Stimulated activated naive CD4-positive, alpha-beta T cell treated with Interleukin-2 at 50 U/mL for 16 hours (primary cell): ENCODE data around the gene SSUH2.

Source experiments
- DNase-seq: peaks from one replicate; lab custom pipeline; 2025; lab: John Stamatoyannopoulos, UW

The SSUH2 gene

DNA sequence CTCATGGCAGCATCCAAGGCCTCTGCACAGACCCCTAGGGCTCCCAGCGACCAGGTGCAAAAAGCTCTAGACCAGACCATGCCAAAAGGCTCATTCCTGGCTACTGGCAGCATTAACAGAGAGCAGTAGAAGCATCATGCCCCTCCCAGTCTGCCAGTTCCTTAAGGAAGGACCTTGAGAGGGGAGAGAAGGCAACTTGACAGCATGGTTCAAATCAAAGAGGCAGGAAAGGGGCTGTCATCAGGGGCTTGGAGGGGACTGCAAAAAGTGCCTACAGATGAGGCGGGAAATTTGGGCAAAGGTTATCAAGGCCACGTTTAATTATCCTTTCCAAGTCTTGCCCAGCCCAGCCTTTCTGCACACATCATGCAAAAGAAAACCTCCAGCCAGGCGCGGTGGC, 64.7 kb downstream of the SSUH2 start:
- DNase-seq = no peak

DNA sequence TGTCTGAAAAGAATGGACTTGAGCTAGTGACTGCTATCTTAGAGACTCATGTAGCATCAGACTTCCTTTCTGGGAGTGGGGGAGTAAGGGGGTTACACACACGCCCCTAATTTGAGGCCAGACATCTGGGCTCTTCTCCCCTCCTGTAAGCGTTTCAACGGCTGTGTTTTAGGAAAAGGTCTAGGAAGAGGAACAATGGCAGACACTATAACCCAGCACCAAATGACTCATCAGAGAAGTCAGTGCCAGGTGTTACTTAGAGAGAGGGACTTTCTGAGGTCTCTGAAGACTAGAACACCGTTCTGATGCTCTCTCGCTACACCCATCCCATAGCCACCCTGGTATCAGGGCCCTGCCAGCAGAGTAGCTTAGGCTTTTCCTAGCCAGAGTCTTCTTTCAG, 65.5 kb downstream of the SSUH2 start:
- DNase-seq = no peak

DNA sequence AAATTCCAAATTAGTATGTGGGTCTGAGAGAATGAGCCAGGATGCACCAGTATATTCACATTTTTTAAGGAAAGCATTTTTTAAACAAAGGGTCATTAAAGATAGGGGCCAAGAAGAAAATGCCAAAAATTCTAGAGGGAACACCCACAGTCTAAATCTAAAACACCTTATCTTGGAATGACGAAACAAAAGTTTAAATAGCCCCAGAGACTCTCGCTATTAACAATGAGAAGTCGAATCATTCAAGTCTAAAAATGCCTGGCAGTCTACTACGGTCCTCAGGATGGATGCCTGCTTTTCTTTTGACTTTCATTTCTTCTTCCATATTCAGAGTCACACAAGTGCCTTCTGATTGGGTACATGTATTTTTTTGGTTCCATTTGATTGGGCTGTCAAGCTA, 66.3 kb downstream of the SSUH2 start:
- no peak for DNase-seq

DNA sequence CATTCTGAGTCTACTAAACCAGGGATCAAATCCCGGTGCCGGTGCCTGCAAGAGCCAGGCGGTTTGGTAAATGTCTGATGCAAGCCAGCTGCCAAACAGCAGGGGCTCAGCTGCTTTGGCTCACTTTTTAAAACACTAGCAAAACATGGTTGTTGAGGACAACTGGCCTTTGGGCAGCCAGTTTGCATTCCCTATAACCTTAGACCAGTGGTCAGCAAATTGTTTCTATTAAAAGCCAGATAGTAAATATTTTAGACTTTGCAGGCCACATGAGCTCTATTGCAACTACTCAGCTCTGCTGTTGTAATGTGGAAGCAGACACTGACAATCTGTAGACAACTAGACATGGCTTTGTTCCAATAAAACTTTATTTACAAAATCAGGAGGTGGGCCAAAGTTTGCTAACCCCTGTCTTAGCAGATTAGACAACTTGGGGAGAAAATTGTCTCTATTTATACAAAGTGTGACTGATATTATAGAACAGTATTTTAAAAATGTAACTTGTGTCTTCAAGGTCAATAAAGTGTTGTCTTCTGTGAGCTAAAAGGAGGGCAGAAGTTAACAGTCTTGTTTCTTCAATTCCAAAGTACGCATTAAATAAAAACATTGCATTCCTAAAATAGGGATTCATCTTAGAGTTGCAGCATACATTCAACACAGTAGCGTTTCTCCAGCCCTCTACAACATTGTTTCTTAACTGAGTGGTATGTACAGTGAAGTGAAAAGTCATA, 67.6 kb downstream of the SSUH2 start:
- DNase-seq = no peak

DNA sequence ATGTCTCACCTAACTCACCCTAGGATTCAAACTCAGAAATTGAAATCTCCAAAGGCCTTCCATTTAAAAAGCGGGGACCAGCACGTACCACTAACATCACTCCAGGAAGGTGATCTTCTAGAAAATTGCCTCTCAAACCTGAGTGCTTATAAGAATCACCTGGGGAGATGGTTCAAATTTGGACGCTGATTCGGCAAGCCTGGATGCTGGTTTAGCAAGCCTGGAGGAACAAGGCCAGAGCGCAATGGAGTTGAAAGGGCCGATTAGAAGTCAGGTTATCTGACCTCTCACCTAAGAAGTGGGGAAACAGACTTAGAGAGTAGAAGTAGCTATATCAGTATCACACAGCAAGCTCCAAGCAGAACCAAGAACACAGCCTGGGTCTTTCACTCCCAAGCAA, 68.2 kb downstream of the SSUH2 start:
- DNase-seq = no peak

DNA sequence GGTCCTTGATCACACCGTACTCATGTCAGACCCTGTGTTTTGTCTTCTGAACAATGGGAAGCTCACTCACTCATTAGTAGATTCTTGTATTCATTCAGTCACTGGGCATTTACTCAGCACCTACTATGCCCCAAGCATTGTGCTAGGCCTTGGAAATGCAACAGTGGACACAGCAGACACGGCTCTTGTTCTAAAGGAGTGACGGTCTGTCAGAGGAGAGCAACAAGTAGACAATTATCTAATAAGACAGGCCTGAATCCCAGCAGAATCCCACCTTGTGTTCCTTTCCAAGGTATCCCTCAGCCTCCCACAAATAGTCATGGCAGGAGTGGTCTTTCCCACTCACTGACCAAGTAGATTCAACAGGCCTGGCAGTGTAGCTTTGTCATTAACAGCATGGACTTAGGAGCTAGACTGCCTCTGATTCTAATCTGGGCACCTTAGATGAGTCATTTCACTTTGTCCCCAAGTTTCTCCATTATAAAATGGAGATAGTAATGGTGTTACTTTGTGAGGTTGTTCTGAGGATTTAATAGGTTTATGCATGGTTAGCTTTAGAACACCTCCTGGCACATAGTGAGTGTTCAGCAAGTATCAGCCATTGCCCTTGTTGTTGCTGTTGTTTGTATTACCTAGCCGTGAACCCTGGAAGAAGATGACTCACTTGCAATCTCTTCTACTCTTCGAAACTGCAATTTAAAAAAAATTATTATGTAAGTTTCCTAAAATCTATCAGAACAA, 69.1 kb downstream of the SSUH2 start:
- no peak for DNase-seq

DNA sequence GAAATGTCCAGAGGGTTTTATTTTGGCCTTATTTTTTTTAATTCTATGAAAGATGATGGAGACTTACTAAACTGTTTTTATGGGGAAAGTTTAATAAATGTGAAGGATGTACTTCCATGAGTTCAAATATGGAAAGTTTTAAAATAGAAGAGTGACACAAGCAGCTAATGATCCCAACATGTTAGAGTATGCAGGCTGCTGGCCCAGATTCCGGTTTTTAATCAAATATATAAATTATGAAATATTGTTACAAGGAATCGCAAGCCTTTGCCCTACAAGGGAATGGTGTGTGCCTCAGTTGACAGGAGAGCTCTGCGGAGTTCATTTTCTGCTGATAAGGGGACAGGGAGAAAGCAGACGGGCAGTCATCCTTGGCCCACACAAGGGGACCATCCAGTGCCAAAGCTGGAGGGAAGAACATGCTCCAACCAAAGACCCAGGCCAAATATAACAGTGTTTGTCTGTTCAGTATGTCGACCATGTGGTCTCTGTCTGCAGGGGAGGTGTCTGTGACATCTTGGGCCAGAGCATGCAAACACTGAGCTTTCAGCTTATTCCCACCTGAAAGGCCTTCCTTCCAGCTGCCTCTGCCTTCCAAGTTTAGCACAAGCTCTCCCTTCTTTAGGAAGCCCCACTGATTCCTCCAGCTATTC, 69.8 kb downstream of the SSUH2 start:
- DNase-seq = no peak

DNA sequence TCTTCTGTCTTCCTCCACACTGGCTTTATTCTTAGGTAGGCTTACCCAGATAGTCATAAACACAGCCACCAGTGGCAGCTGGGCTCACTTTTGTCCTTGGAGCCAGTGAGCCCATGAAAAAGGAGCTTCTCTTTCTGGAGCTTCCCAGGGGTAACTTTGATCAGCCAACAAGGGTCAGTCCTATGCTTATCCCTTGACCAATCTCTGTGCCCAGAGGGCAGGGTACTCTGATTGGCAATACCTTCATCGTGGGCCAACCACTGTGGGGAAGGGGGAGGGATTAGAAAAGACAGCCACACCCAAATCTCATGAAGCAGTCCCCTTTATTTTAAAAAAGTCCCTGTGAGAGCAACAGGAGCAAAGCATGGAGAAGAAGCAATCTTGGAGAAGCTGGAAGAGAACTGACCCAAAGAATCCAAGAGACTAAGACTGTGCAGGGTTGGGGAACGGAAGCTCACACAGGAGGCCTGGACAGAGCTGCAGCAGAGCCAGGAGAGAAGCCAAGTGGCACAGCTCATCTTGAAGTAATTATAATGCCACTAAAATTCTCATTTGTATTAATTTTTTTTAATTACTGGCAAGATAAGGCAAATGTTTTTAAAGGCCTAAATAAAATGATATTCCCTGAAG, 70.4 kb downstream of the SSUH2 start:
- DNase-seq = no peak

DNA sequence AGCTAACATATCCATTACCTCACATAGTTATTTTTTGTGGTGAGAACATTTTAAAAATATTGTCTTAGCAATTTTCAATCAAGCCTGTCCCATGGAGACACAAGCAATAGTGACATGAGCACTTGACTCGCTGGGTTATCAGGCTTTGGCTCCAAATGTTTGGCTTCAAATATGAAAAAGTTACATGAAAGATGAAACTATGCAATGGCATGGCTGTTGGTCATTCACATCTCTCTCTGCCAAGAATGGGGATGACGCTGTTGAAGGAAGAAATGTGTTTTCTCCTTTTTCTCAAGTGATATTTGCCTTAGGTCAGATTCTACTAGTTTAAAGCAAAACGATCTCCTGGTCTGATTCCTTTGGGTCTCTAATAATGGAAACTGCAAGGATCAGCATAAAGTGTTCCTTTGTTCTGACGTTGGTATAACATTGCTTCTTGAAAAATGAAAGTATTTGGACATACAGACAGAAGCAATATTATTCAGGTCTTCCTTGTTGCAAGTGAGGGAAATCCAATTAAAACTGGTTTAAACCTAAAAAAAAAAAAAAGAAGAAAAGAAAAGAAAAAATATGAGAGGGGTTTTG, 71.2 kb downstream of the SSUH2 start:
- no peak for DNase-seq

DNA sequence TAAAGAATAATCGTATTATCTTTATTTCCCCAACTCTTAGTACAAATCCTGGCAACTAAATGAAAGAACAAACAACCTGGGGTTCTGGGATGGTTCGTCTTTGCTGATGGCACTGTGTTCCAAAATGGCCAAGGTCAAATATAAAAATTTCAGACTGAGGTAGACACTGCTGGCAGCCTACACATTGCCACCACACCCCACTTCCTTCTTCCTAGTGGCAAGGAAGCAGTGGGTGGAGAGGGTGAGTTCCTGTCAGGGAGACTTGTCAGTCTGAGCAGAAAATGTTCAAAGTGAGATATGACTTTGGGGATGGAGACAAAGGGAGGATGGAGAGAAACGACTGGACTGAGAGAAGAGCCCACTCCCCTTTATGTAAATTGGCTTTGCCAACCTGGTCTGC, 73.3 kb downstream of the SSUH2 start:
- no peak for DNase-seq
